Lung (tissue), 12 donors: Measurements from ENCODE around the gene KCNQ2. TPM values are rescaled to one million over a fixed set of nuclear protein-coding genes. Genes with fewer than 3 reads are reported as not detected.

Experiments
- ATAC-seq: fragments of 200-7000 bp; cut with Tn5 transposase; one replicate; pipeline ENCODE4 v1.9.1; 2020; ENCODE audit warnings: moderate number of reproducible peaks; ENCODE audit not compliant: insufficient read depth, low FRiP score
- DNase-seq, 3 donors: peaks; one replicate each; pipeline ENCODE4 v3.0.0-alpha.2; 2013 to 2017
- H3K27ac ChIP-seq, 2 donors: one replicate each; pipeline ENCODE4 v1.5.1; 2013; ENCODE audit warnings: mild to moderate bottlenecking in 2 of 2, moderate library complexity in 2 of 2, control low read depth in 1 of 2, inconsistent platforms in 1 of 2, low read depth in 1 of 2, low read length in 1 of 2
- H3K27me3 ChIP-seq, 3 donors: one replicate each; pipeline ENCODE4 v1.5.1; 2013; ENCODE audit warnings: low read length in 2 of 3; ENCODE audit not compliant: control insufficient read depth in 3 of 3, insufficient read depth in 3 of 3
- H3K36me3 ChIP-seq, 4 donors: one replicate each; pipeline ENCODE4 v1.5.1; 2013; ENCODE audit warnings: low read length in 4 of 4, mild to moderate bottlenecking in 1 of 4, moderate library complexity in 1 of 4; ENCODE audit not compliant: control insufficient read depth in 4 of 4, insufficient read depth in 4 of 4
- H3K4me1 ChIP-seq, 5 donors: one replicate each; pipeline ENCODE4 v1.5.1; 2013; ENCODE audit warnings: low read length in 5 of 5, mild to moderate bottlenecking in 2 of 5, moderate library complexity in 1 of 5; ENCODE audit not compliant: control insufficient read depth in 5 of 5, insufficient read depth in 5 of 5
- H3K4me3 ChIP-seq: one replicate; pipeline ENCODE4 v1.5.1; 2013; ENCODE audit warnings: mild to moderate bottlenecking, control low read depth, moderate library complexity
- H3K9ac ChIP-seq, 2 donors: one replicate each; pipeline ENCODE4 v1.5.1; 2013; ENCODE audit warnings: low read length in 2 of 2, control low read depth in 1 of 2; ENCODE audit not compliant: insufficient read depth in 1 of 2
- H3K9me3 ChIP-seq, 4 donors: one replicate each; pipeline ENCODE4 v1.5.1; 2013; ENCODE audit warnings: low read length in 3 of 4, mild to moderate bottlenecking in 1 of 4, moderate library complexity in 1 of 4; ENCODE audit not compliant: control insufficient read depth in 4 of 4, insufficient read depth in 3 of 4
- CTCF ChIP-seq: IDR thresholded peaks from 2 replicates; pipeline ENCODE4 v1.5.1; 2012; ENCODE audit warnings: mild to moderate bottlenecking; ENCODE audit errors: control extremely low read depth, extremely low read depth
- WGBS, 2 donors: extraction: QIAGEN DNeasy Blood & Tissue Kit; methylation state at CpG; one replicate each; pipeline ENCODE4 v1.1.7; 2013; 5-methylcytosine and 5-hydroxymethylcytosine counted together
- polyA plus RNA-seq, 2 donors: library from polyadenylated mRNA; stranded (reverse); fragments of 200-250 nt; gene quantifications; one replicate each; pipeline ENCODE4 v1.2.1, GENCODE V29; 2013
- total RNA-seq, 2 donors: library from RNA; depleted of rRNA in 1 of 2; stranded (reverse); fragments of >200 nt in 1 of 2; gene quantifications; one replicate each; pipeline ENCODE4 v1.2.1, GENCODE V29; 2014 to 2021
- donor health status: control.
- donor health status: control.
- donor health status: Bipolar disorder and iron deficiency.
- donor health status: healthy.
- donor health status: DM: yes; HTN: yes; CAD: no.

The KCNQ2 gene
- total and polyA plus RNA-seq, 4 donors, result 0.18 to 6.8 (median 0.28) TPM; not detected in 1

GRCh38 chr20:63446216-63447024 is 26.0 kb downstream of the KCNQ2 start:
- no peak for ATAC-seq
- peak; percentile 68 to 81 (median 69) for DNase-seq
- Histone ChIP-seq H3K9me3 (no peaks in the 10 kb centered on the region), H3K27ac (no peak overlapping the region), H3K4me1 (peaks cover 0 to 18% (median 0%) of the 10 kb centered on the region in 5 donors), H3K36me3 (no peaks in the 10 kb centered on the region), H3K27me3 (peaks cover 0 to 8% (median 0%) of the 10 kb centered on the region in 3 donors), H3K9ac (no peak overlapping the region), H3K4me3 (no peak overlapping the region)
- WGBS, 2 donors, result 46 to 62% methylated on average over 29 to 31 of the region's 31 CpGs
- TF ChIP-seq CTCF, result no peak

- no peak overlapping the region for H3K27ac ChIP-seq
- WGBS, 2 donors, result 56 to 64% methylated on average over 15 of the region's 15 CpGs
- H3K4me3 ChIP-seq, result no peak overlapping the region
- peaks cover 0 to 8% (median 0%) of the 10 kb centered on the region in 3 donors for H3K27me3 ChIP-seq
- ATAC-seq, result no peak
- no peaks in the 10 kb centered on the region for H3K9me3 ChIP-seq
- H3K9ac ChIP-seq, result no peak overlapping the region
- DNase-seq, result no peak
- peaks cover 0 to 18% (median 0%) of the 10 kb centered on the region in 5 donors for H3K4me1 ChIP-seq
- H3K36me3 ChIP-seq, result no peaks in the 10 kb centered on the region
- TF ChIP-seq CTCF, result no peak
These were observed 27.2 kb downstream of the KCNQ2 start for GRCh38 chr20:63445075-63445734.

- no peak for DNase-seq
- Histone ChIP-seq H3K9me3 (no peaks in the 10 kb centered on the region), H3K27me3 (peaks cover 0 to 8% (median 0%) of the 10 kb centered on the region in 3 donors), H3K9ac (no peak overlapping the region), H3K4me1 (peaks cover 0 to 18% (median 0%) of the 10 kb centered on the region in 5 donors), H3K4me3 (no peak overlapping the region), H3K27ac (no peak overlapping the region), H3K36me3 (no peaks in the 10 kb centered on the region)
- TF ChIP-seq CTCF, result no peak
- no peak for ATAC-seq
- 92 to 96% methylated on average over 24 of the region's 24 CpGs for WGBS, 2 donors
These were observed 27.9 kb downstream of the KCNQ2 start for GRCh38 chr20:63444548-63444947.
